IMR-90 (cell line): ENCODE results near the gene SPATS2L. TPM values are rescaled to one million over a fixed set of nuclear protein-coding genes. Genes with fewer than 3 reads are reported as not detected.

Source experiments
- ATAC-seq: fragments of 200-7000 bp; cut with Tn5 transposase; 2 replicates; pipeline ENCODE4 v1.9.1; 2020; ENCODE audit warnings: low read depth, mild to moderate bottlenecking, moderate library complexity
- BruUV-seq: library from RNA; stranded (reverse); fragments of 400-500 nt; replicated peaks from 2 replicates; lab custom pipeline; 2021; lab: Mats Ljungman, UMichigan
- CTCF ChIA-PET: fragments of 300-600 bp; formaldehyde crosslinking; extraction: SDS; loops from one replicate; lab custom pipeline; 2021; ENCODE audit warnings: antibody characterized with exemption; lab: Yijun Ruan, JAX
- POLR2A ChIA-PET: fragments of 300-600 bp; sonication (Branson Sonifier 250); formaldehyde crosslinking; loops from one replicate; lab custom pipeline; 2022; ENCODE audit warnings: antibody characterized with exemption; ENCODE audit not compliant: unreplicated experiment; lab: Charles Lee
- DNase-seq: peaks from one replicate; pipeline ENCODE4 v3.0.0; 2013
- H2AFZ ChIP-seq: replicated peaks from 2 replicates; pipeline ENCODE3; 2013; ENCODE audit warnings: low read length, mild to moderate bottlenecking; ENCODE audit not compliant: poor library complexity
- H2AK5ac ChIP-seq: 2 replicates; pipeline ENCODE4 v1.6.1; 2013; ENCODE audit warnings: low read depth, low read length, inconsistent platforms
- H2AK9ac ChIP-seq: replicated peaks from 2 replicates; pipeline ENCODE3; 2013; ENCODE audit warnings: mild to moderate bottlenecking, low read depth, low read length, moderate library complexity; ENCODE audit not compliant: poor library complexity
- H2BK120ac ChIP-seq: 2 replicates; pipeline ENCODE4 v1.6.1; 2013; ENCODE audit warnings: low read depth, low read length, inconsistent platforms
- H2BK15ac ChIP-seq: 3 replicates; pipeline ENCODE4 v1.6.1; 2013; ENCODE audit warnings: low read depth, low read length, inconsistent platforms
- H2BK20ac ChIP-seq: 2 replicates; pipeline ENCODE4 v1.6.1; 2013; ENCODE audit warnings: low read depth, mild to moderate bottlenecking, inconsistent platforms, low read length, moderate library complexity
- H2BK5ac ChIP-seq: 2 replicates; pipeline ENCODE4 v1.6.1; 2013; ENCODE audit warnings: mild to moderate bottlenecking, low read depth, low read length, inconsistent platforms; ENCODE audit not compliant: poor library complexity, severe bottlenecking
- H3K14ac ChIP-seq: replicated peaks from 2 replicates; pipeline ENCODE4 v1.6.1; 2013; ENCODE audit warnings: low read depth, low read length, inconsistent platforms
- H3K18ac ChIP-seq: 2 replicates; pipeline ENCODE4 v1.6.1; 2013; ENCODE audit warnings: low read depth, low read length, control low read depth
- H3K23ac ChIP-seq: 2 replicates; pipeline ENCODE4 v1.6.1; 2013; ENCODE audit warnings: low read depth, low read length, inconsistent platforms
- H3K27ac ChIP-seq: 2 replicates; pipeline ENCODE4 v1.5.1; 2013; ENCODE audit warnings: mild to moderate bottlenecking, control low read depth, low read length; ENCODE audit not compliant: insufficient read depth
- H3K27me3 ChIP-seq: 2 replicates; pipeline ENCODE4 v1.6.1; 2013; ENCODE audit warnings: low read length; ENCODE audit not compliant: control insufficient read depth, insufficient read depth
- H3K36me3 ChIP-seq: 2 replicates; pipeline ENCODE4 v1.6.1; 2013; ENCODE audit warnings: low read length, mixed read lengths; ENCODE audit not compliant: control insufficient read depth, insufficient read depth
- H3K4ac ChIP-seq: 2 replicates; pipeline ENCODE4 v1.6.1; 2013; ENCODE audit warnings: low read depth, low read length, inconsistent platforms
- H3K4me1 ChIP-seq: 2 replicates; pipeline ENCODE4 v1.6.1; 2013; ENCODE audit warnings: low read length, mixed read lengths; ENCODE audit not compliant: control insufficient read depth, insufficient read depth
- H3K4me2 ChIP-seq: 2 replicates; pipeline ENCODE4 v1.6.1; 2013; ENCODE audit warnings: low read depth, mild to moderate bottlenecking, control low read depth, low read length, moderate library complexity
- H3K4me3 ChIP-seq: 2 replicates; pipeline ENCODE4 v1.5.1; 2013; ENCODE audit warnings: low read depth, mild to moderate bottlenecking, control low read depth, low read length, moderate library complexity; ENCODE audit not compliant: insufficient read depth
- H3K56ac ChIP-seq: 2 replicates; pipeline ENCODE4 v1.6.1; 2013; ENCODE audit warnings: low read length, inconsistent platforms; ENCODE audit not compliant: insufficient read depth; ENCODE audit errors: extremely low read depth
- H3K79me1 ChIP-seq, 2 experiments: 2 replicates each; pipeline ENCODE4 v1.6.1; 2013; ENCODE audit warnings: low read length in 2 of 2, inconsistent platforms in 1 of 2, low read depth in 1 of 2
- H3K9ac ChIP-seq: 2 replicates; pipeline ENCODE4 v1.6.1; 2013; ENCODE audit warnings: low read depth, low read length, control low read depth
- H3K9me1 ChIP-seq: 2 replicates; pipeline ENCODE4 v1.6.1; 2013; ENCODE audit warnings: low read length, inconsistent platforms; ENCODE audit not compliant: insufficient read depth
- H3K9me3 ChIP-seq: 2 replicates; pipeline ENCODE4 v1.6.1; 2013; ENCODE audit warnings: low read length; ENCODE audit not compliant: control insufficient read depth, insufficient read depth
- H4K20me1 ChIP-seq: 2 replicates; pipeline ENCODE4 v1.6.1; 2013; ENCODE audit warnings: low read length, inconsistent platforms; ENCODE audit not compliant: insufficient read depth
- H4K5ac ChIP-seq: 2 replicates; pipeline ENCODE4 v1.6.1; 2013; ENCODE audit warnings: mild to moderate bottlenecking, low read depth, low read length, control low read depth
- H4K8ac ChIP-seq, 2 experiments: 2 replicates each; pipeline ENCODE4 v1.6.1; 2013; ENCODE audit warnings: low read depth in 2 of 2, low read length in 2 of 2, control low read depth in 1 of 2, inconsistent platforms in 1 of 2
- H4K91ac ChIP-seq: 2 replicates; pipeline ENCODE4 v1.6.1; 2013; ENCODE audit warnings: low read depth, low read length, inconsistent platforms; ENCODE audit not compliant: insufficient read depth
- CHD1 ChIP-seq: IDR thresholded peaks from 2 replicates; pipeline ENCODE4 v1.6.1; 2012; ENCODE audit warnings: low read depth, low read length, improper control_type of control experiment
- MAZ ChIP-seq: IDR thresholded peaks from 2 replicates; pipeline ENCODE4 v1.6.1; 2012; ENCODE audit warnings: low read depth, mild to moderate bottlenecking, low read length, improper control_type of control experiment, moderate library complexity, borderline replicate concordance
- MXI1 ChIP-seq: IDR thresholded peaks from 2 replicates; pipeline ENCODE4 v1.6.1; 2012; ENCODE audit warnings: low read depth, mild to moderate bottlenecking, low read length, moderate library complexity, borderline replicate concordance
- NFE2L2 ChIP-seq: fragments of 150-350 bp; IDR thresholded peaks from 2 replicates; pipeline ENCODE4 v1.6.1; 2016; ENCODE audit warnings: low read depth, mild to moderate bottlenecking, low read length
- RAD21 ChIP-seq: IDR thresholded peaks from 2 replicates; pipeline ENCODE4 v1.6.1; 2012; ENCODE audit warnings: low read length, improper control_type of control experiment
- RFX5 ChIP-seq: IDR thresholded peaks from 2 replicates; pipeline ENCODE4 v1.8.0; 2012; ENCODE audit warnings: low read depth, mild to moderate bottlenecking, low read length, moderate library complexity
- SMC3 ChIP-seq: fragments of 150-350 bp; IDR thresholded peaks from 2 replicates; pipeline ENCODE4 v1.6.1; 2016; ENCODE audit warnings: low read depth, mild to moderate bottlenecking, antibody characterized with exemption, low read length, moderate library complexity
- WGBS, 2 experiments: methylation state at CpG; one replicate each; pipeline versions ENCODE4 v1.1.5 to v1.1.7; 2013; ENCODE audit warnings: missing lambda C conversion rate in 2 of 2; ENCODE audit not compliant: insufficient read length in 1 of 2; ENCODE audit errors: extremely low coverage in 2 of 2; 5-methylcytosine and 5-hydroxymethylcytosine counted together
- dilution Hi-C: fragments of 300-500 bp; cut with HindIII; formaldehyde crosslinking; loops from one replicate; pipeline ENCODE4 v1.14.3; 2018; ENCODE audit warnings: low sequenced_read_pairs; ENCODE audit not compliant: unreplicated experiment
- in situ Hi-C: fragments of 300-500 bp; cut with MboI; formaldehyde crosslinking; loops from 3 replicates; pipeline ENCODE4 v1.14.3; 2019; ENCODE audit warnings: low sequenced_read_pairs, inconsistent platforms, mixed read lengths
- intact Hi-C: fragments of 100-400 bp; cut with micrococcal nuclease; formaldehyde crosslinking; loops from 2 replicates; pipeline ENCODE4 v1.10.0; 2022
- polyA plus RNA-seq, 3 experiments: library from polyadenylated mRNA; depleted of rRNA; stranded (reverse); fragments of >200 nt; gene quantifications; 2 replicates each; pipeline ENCODE4 v1.2.3, GENCODE V29; 2012; ENCODE audit warnings: low replicate concordance in 1 of 3
- total RNA-seq: library from RNA; depleted of rRNA; stranded (reverse); fragments of >200 nt; gene quantifications from 2 replicates; pipeline ENCODE4 v1.2.3, GENCODE V29; 2012
- TF ChIP-seq, protein P1 (sequence below): fragments of 150-350 bp; IDR thresholded peaks from 2 replicates; pipeline ENCODE4 v1.6.1; 2017; ENCODE audit warnings: mild to moderate bottlenecking, antibody characterized with exemption, low read length, low read depth
- TF ChIP-seq, protein P2 (sequence below): fragments of 150-350 bp; IDR thresholded peaks from 2 replicates; pipeline ENCODE4 v1.6.1; 2016; ENCODE audit warnings: low read depth, mild to moderate bottlenecking, low read length, moderate library complexity, borderline replicate concordance

SPATS2L gene
- total and polyA plus RNA-seq, 2 of the 4 experiments (the other 2 are of a cell fraction) = 118 to 155 TPM

DNA sequence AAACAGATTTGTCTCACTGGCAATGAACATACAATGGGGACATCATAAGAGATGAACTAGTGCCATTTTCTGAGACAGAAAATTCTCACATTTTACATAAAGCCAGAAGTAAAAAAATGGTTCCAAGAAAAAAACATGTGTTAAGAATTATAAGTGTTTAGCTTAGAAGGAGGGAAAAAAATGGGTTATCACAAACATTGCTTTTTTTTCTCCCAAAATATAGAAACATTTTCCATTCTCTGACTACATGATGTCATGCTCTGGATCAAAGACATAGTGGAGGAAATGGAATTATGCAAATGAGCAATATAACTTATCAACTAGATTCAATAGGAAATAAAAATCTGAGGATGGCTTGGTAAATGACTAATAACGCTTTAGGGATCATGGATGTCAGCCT, 49.8 kb downstream of the SPATS2L start:
- intact Hi-C loops (loop anchor here (5.0 kb wide), 1 partner anchor 379 kb away; no protein-coding TSS in a partner anchor), dilution Hi-C loops (no loop called here), in situ Hi-C loops (no loop called here)
- Histone ChIP-seq H3K27ac (peak overlapping the region; percentile 80; the same call in 1 of the 2 replicates), H3K79me1 (peaks cover 30 to 84% of the 10 kb centered on the region in 2 experiments), H4K20me1 (peaks cover 12% of the 10 kb centered on the region), H3K4ac (peak overlapping the region; percentile 71; the same call in 1 of the 2 replicates), H4K5ac (peak overlapping the region; percentile 70; the same call in 1 of the 2 replicates), H3K9ac (no peak overlapping the region), H2BK20ac (no peak overlapping the region), H2BK5ac (peak overlapping the region; percentile 82), H3K9me1 (peaks cover 14% of the 10 kb centered on the region; the same call in 1 of the 2 replicates), H3K18ac (peak overlapping the region; percentile 45; the same call in 1 of the 2 replicates), H4K8ac (no peak overlapping the region; a peak in 1 of 4 replicates), H3K27me3 (no peaks in the 10 kb centered on the region), H3K56ac (no peak overlapping the region), H3K14ac (no peak overlapping the region), H3K36me3 (peaks cover 2% of the 10 kb centered on the region; the same call in 1 of the 2 replicates), H2AK5ac (no peak overlapping the region), H3K23ac (no peak overlapping the region), H2AFZ (no peak overlapping the region), H3K4me2 (peak overlapping the region; percentile 57), H3K4me1 (peaks cover 26% of the 10 kb centered on the region), H3K4me3 (no peak overlapping the region), H2AK9ac (no peak overlapping the region), H3K9me3 (no peaks in the 10 kb centered on the region), H4K91ac (no peak overlapping the region), H2BK15ac (no peak overlapping the region), H2BK120ac (no peak overlapping the region)
- WGBS, 2 experiments = no CpG with 5 or more reads among the region's 1 CpG
- no TSS peak for BruUV-seq
- ChIA-PET POLR2A (no interaction called here), CTCF (no interaction called here)
- TF ChIP-seq, protein P1, sequence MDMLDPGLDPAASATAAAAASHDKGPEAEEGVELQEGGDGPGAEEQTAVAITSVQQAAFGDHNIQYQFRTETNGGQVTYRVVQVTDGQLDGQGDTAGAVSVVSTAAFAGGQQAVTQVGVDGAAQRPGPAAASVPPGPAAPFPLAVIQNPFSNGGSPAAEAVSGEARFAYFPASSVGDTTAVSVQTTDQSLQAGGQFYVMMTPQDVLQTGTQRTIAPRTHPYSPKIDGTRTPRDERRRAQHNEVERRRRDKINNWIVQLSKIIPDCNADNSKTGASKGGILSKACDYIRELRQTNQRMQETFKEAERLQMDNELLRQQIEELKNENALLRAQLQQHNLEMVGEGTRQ = no peak
- no peak for TF ChIP-seq MXI1
- TF ChIP-seq SMC3 = no peak
- TF ChIP-seq RFX5 = no peak
- no peak for TF ChIP-seq MAZ
- no peak for TF ChIP-seq NFE2L2
- TF ChIP-seq, protein P2, sequence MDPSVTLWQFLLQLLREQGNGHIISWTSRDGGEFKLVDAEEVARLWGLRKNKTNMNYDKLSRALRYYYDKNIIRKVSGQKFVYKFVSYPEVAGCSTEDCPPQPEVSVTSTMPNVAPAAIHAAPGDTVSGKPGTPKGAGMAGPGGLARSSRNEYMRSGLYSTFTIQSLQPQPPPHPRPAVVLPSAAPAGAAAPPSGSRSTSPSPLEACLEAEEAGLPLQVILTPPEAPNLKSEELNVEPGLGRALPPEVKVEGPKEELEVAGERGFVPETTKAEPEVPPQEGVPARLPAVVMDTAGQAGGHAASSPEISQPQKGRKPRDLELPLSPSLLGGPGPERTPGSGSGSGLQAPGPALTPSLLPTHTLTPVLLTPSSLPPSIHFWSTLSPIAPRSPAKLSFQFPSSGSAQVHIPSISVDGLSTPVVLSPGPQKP = no peak
- TF ChIP-seq CHD1 = no peak
- TF ChIP-seq RAD21 = no peak
- no peak for ATAC-seq
- peak; percentile 53 for DNase-seq
